ENCODE results near the gene SORCS1. TPM values are rescaled to one million over a fixed set of nuclear protein-coding genes. Genes with fewer than 3 reads are reported as not detected.

Gene SORCS1
- polyA plus RNA-seq, 3 donors = 0.09 TPM; not detected in 2

DNA sequence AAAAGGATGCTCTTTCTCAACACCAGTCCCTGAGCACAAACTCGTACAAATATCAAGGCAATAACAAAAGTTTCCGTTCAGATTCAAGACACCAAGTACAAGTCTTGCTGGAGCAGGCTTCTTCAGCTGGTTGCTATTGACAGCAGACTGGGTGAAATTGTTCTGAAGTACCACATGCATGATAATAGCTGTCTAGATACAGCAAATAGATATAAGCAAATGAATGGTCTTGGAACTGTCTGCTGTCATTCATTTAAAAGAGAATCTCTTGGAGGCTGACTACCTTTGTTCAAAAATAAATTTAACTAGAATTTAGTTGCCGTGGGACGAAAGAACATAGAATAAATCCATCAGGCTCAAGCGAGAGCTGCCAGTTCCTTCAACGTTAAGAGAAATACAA, 35.5 kb downstream of the SORCS1 start:
- no peaks in the 10 kb centered on the region for H3K36me3 Mint-ChIP-seq
- no peak for DNase-seq
- no peak overlapping the region for H2AFZ ChIP-seq (ENCODE audit: insufficient read depth, low read depth, low read length, poor library complexity, severe bottlenecking)
- no peak overlapping the region for H3K4me3 ChIP-seq (replicated peaks in 1 of 3; ENCODE audit: low read depth in 2 of 3, low read length in 3 of 3)
- H3K27ac ChIP-seq (ENCODE audit: low read depth in 1 of 2, low read length in 2 of 2) = no peak overlapping the region
- intact Hi-C loops (cut with micrococcal nuclease) = no loop called here
- H3K27me3 ChIP-seq (ENCODE audit: control insufficient read depth in 2 of 2, insufficient read depth in 2 of 2, low read length in 2 of 2) = no peaks in the 10 kb centered on the region
- no peak overlapping the region for H3K4me3 Mint-ChIP-seq
- no peaks in the 10 kb centered on the region for H3K36me3 ChIP-seq (replicated peaks in 1 of 2; ENCODE audit: control insufficient read depth in 1 of 2, insufficient read depth in 2 of 2, low read length in 2 of 2)
- no peaks in the 10 kb centered on the region for H3K4me1 ChIP-seq (ENCODE audit: control insufficient read depth in 1 of 2, insufficient read depth in 2 of 2, low read length in 2 of 2)
- no peaks in the 10 kb centered on the region for H3K79me2 ChIP-seq (ENCODE audit: insufficient read depth, low read length)
- whole genome bisulfite sequencing (ENCODE audit: insufficient coverage) = 100% methylated on average over 1 of the region's 6 CpGs
- peaks cover 0 to 4% (median 1%) of the 10 kb centered on the region in 3 donors for H3K27me3 Mint-ChIP-seq (ENCODE audit: low read depth in 3 of 3)
- no peaks in the 10 kb centered on the region for H4K20me1 ChIP-seq (ENCODE audit: insufficient read depth, low read length)
- H3K27ac Mint-ChIP-seq = no peak overlapping the region
- H3K9ac ChIP-seq (ENCODE audit: insufficient read depth, low read length, poor library complexity, severe bottlenecking) = no peak overlapping the region
- H3K9me3 Mint-ChIP-seq = peaks cover 0 to 5% (median 0%) of the 10 kb centered on the region in 7 donors
- H3K9me3 ChIP-seq (replicated peaks in 1 of 2; ENCODE audit: control insufficient read depth in 1 of 2, insufficient read depth in 1 of 2, low read length in 2 of 2) = no peaks in the 10 kb centered on the region
- no peak overlapping the region for H3K4me2 ChIP-seq (replicated peaks; ENCODE audit: extremely low read depth, low read length, poor library complexity, severe bottlenecking)
- TF ChIP-seq, protein P1, sequence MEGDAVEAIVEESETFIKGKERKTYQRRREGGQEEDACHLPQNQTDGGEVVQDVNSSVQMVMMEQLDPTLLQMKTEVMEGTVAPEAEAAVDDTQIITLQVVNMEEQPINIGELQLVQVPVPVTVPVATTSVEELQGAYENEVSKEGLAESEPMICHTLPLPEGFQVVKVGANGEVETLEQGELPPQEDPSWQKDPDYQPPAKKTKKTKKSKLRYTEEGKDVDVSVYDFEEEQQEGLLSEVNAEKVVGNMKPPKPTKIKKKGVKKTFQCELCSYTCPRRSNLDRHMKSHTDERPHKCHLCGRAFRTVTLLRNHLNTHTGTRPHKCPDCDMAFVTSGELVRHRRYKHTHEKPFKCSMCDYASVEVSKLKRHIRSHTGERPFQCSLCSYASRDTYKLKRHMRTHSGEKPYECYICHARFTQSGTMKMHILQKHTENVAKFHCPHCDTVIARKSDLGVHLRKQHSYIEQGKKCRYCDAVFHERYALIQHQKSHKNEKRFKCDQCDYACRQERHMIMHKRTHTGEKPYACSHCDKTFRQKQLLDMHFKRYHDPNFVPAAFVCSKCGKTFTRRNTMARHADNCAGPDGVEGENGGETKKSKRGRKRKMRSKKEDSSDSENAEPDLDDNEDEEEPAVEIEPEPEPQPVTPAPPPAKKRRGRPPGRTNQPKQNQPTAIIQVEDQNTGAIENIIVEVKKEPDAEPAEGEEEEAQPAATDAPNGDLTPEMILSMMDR (IDR thresholded peaks at IDR 0.05) = no peak
- H3K4me1 Mint-ChIP-seq = no peaks in the 10 kb centered on the region

DNA sequence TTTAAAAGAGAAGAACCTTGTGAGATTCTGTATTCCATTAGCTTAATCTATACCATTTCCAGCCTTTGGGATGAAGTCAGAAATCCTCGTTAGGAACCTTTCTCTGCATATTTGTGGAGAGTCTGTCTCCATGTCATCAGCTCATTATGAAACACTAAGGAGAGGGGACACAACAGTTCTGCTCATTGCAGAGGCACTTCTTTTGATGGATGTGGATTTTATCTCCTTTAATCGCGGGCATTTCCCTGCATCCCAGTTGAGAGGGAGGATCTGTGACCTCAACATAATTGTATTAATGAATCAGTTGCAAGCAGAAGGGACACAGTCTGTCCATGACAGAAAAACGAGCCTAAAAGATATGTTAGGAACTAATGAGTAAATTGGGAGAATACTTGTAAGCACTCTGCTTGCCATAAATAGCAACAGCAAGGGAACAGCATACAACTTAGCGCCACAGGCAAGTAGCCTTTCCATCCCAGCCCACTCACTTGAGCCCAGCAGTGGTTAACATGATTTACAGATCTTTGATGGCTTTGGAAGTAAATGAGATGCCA, 37.9 kb downstream of the SORCS1 start:
- peaks cover 1 to 4% (median 3%) of the 10 kb centered on the region in 3 donors for H3K27me3 Mint-ChIP-seq (ENCODE audit: low read depth in 3 of 3)
- Histone ChIP-seq H4K20me1 (ENCODE audit: insufficient read depth, low read length) (no peaks in the 10 kb centered on the region), H3K9me3 (replicated peaks in 1 of 2; ENCODE audit: control insufficient read depth in 1 of 2, insufficient read depth in 1 of 2, low read length in 2 of 2) (no peaks in the 10 kb centered on the region), H3K27me3 (ENCODE audit: control insufficient read depth in 2 of 2, insufficient read depth in 2 of 2, low read length in 2 of 2) (no peaks in the 10 kb centered on the region), H3K27ac (ENCODE audit: low read depth in 1 of 2, low read length in 2 of 2) (no peak overlapping the region), H3K4me2 (replicated peaks; ENCODE audit: extremely low read depth, low read length, poor library complexity, severe bottlenecking) (no peak overlapping the region), H3K9ac (ENCODE audit: insufficient read depth, low read length, poor library complexity, severe bottlenecking) (no peak overlapping the region), H3K4me3 (replicated peaks in 1 of 3; ENCODE audit: low read depth in 2 of 3, low read length in 3 of 3) (no peak overlapping the region), H2AFZ (ENCODE audit: insufficient read depth, low read depth, low read length, poor library complexity, severe bottlenecking) (no peak overlapping the region), H3K4me1 (ENCODE audit: control insufficient read depth in 1 of 2, insufficient read depth in 2 of 2, low read length in 2 of 2) (no peaks in the 10 kb centered on the region), H3K79me2 (ENCODE audit: insufficient read depth, low read length) (no peaks in the 10 kb centered on the region), H3K36me3 (replicated peaks in 1 of 2; ENCODE audit: control insufficient read depth in 1 of 2, insufficient read depth in 2 of 2, low read length in 2 of 2) (no peaks in the 10 kb centered on the region)
- H3K4me1 Mint-ChIP-seq = no peaks in the 10 kb centered on the region
- no peak for DNase-seq
- intact Hi-C loops (cut with micrococcal nuclease) = no loop called here
- no peak overlapping the region for H3K4me3 Mint-ChIP-seq
- peaks cover 0 to 5% (median 0%) of the 10 kb centered on the region in 7 donors for H3K9me3 Mint-ChIP-seq
- no CpG with 5 or more reads among the region's 5 CpGs for WGBS (ENCODE audit: insufficient coverage)
- TF ChIP-seq, protein P1 (IDR thresholded peaks at IDR 0.05) = no peak
- H3K27ac Mint-ChIP-seq = no peak overlapping the region
- H3K36me3 Mint-ChIP-seq = no peaks in the 10 kb centered on the region

Data from CD14-positive monocyte (primary cell).